HepG2 (cell line): ENCODE data around the gene SCMH1. TPM values are rescaled to one million over a fixed set of nuclear protein-coding genes. Genes with fewer than 3 reads are reported as not detected.

ENCODE experiments used
- ATAC-seq: fragments of 200-7000 bp; cut with Tn5 transposase; 3 replicates; pipeline ENCODE4 v1.9.1; 2020; ENCODE audit warnings: mild to moderate bottlenecking, moderate library complexity
- BruUV-seq: library from RNA; stranded (reverse); fragments of 400-500 nt; replicated peaks from 2 replicates; lab custom pipeline; 2021; lab: Mats Ljungman, UMichigan
- CTCF ChIA-PET: fragments of 300-600 bp; formaldehyde crosslinking; extraction: SDS; loops from one replicate; lab custom pipeline; 2021; ENCODE audit warnings: low total read pairs, inconsistent platforms, low intra/inter-chr PET ratio; lab: Yijun Ruan, JAX
- POLR2A ChIA-PET: fragments of 350-600 bp; sonication (Branson Sonifier 250); formaldehyde crosslinking; loops from one replicate; lab custom pipeline; 2020; ENCODE audit warnings: antibody characterized with exemption, inconsistent platforms; lab: Yijun Ruan, JAX
- DNase-seq: peaks from one replicate; pipeline ENCODE4 v3.0.0-alpha.2; 2015; ENCODE audit warnings: low spot score
- FAIRE-seq: peaks from 3 replicates; lab custom pipeline; 2011; peaks lifted over from hg19 to GRCh38; lab: Jason Lieb, UNC
- H2AFZ ChIP-seq: one replicate; pipeline ENCODE4 v1.6.1; 2011; ENCODE audit warnings: low read length, inconsistent platforms
- H3K27ac ChIP-seq: fragments of 300-600 bp; 3 replicates; pipeline ENCODE4 v1.8.0; 2011; ENCODE audit warnings: mixed run types, mild to moderate bottlenecking, mixed read lengths, low read length, inconsistent platforms; ENCODE audit not compliant: insufficient read depth; ENCODE audit errors: extremely low read length
- H3K27me3 ChIP-seq, 2 experiments: fragments of 200-600 bp in 1 of 2; 2 replicates in 1 of 2; 3 replicates in 1 of 2; pipeline versions ENCODE4 v1.6.0 to v1.8.0; 2011; ENCODE audit warnings: low read length in 2 of 2, mild to moderate bottlenecking in 2 of 2, moderate library complexity in 2 of 2, inconsistent platforms in 1 of 2; ENCODE audit not compliant: insufficient read depth in 2 of 2, control insufficient read depth in 1 of 2
- H3K36me3 ChIP-seq, 2 experiments: fragments of 200-600 bp in 1 of 2; replicated peaks in 1 of 2; 2 replicates in 1 of 2; 3 replicates in 1 of 2; pipeline versions ENCODE4 v1.5.1 to v1.8.0; 2011; ENCODE audit warnings: low read length in 2 of 2, inconsistent platforms in 1 of 2; ENCODE audit not compliant: insufficient read depth in 2 of 2, control insufficient read depth in 1 of 2
- H3K4me1 ChIP-seq: 2 replicates; pipeline ENCODE4 v1.5.1; 2012; ENCODE audit warnings: low read length, inconsistent platforms; ENCODE audit not compliant: insufficient read depth
- H3K4me2 ChIP-seq: 2 replicates; pipeline ENCODE4 v1.6.0; 2011; ENCODE audit warnings: low read depth, low read length, inconsistent platforms
- H3K4me3 ChIP-seq, 3 experiments: fragments of 200-600 bp in 1 of 3; sonication (generic), shearing (Covaris generic) in 1 of 3; replicated peaks in 1 of 3; 2 replicates each; pipeline ENCODE4 v1.5.1; 2011 to 2016; ENCODE audit warnings: low read length in 3 of 3, inconsistent platforms in 2 of 3, low read depth in 2 of 3, mild to moderate bottlenecking in 2 of 3, control low read depth in 1 of 3, mixed read lengths in 1 of 3; ENCODE audit not compliant: insufficient read depth in 1 of 3
- H3K79me2 ChIP-seq: one replicate; pipeline ENCODE4 v1.6.1; 2011; ENCODE audit warnings: low read length, inconsistent platforms; ENCODE audit not compliant: insufficient read depth
- H3K9ac ChIP-seq: 2 replicates; pipeline ENCODE4 v1.6.0; 2011; ENCODE audit warnings: mild to moderate bottlenecking, low read depth, low read length, inconsistent platforms; ENCODE audit not compliant: insufficient read depth
- H3K9me3 ChIP-seq: 2 replicates; pipeline ENCODE4 v1.5.1; 2012; ENCODE audit warnings: mild to moderate bottlenecking, low read length
- H4K20me1 ChIP-seq: 2 replicates; pipeline ENCODE4 v1.6.0; 2011; ENCODE audit warnings: inconsistent platforms, mild to moderate bottlenecking, low read length, moderate library complexity; ENCODE audit not compliant: insufficient read depth
- FOXP1 ChIP-seq, 2 experiments: fragments of 450-650 bp in 1 of 2; IDR thresholded peaks; 2 replicates each; pipeline ENCODE4 v1.6.1; 2017 to 2018; ENCODE audit warnings: antibody characterized with exemption in 1 of 2
- GLMP ChIP-seq: sonication (generic); formaldehyde crosslinking; IDR thresholded peaks from 2 replicates; pipeline ENCODE4 v1.9.0; 2021; ENCODE audit warnings: missing genetic modification reagents, mild to moderate bottlenecking, borderline replicate concordance
- HNRNPL ChIP-seq: fragments of 200-400 bp; formaldehyde crosslinking; IDR thresholded peaks from 2 replicates; pipeline ENCODE4 v1.6.1; 2017; ENCODE audit warnings: mild to moderate bottlenecking, low read depth, low read length
- MED8 ChIP-seq: sonication (generic); formaldehyde crosslinking; IDR thresholded peaks from 2 replicates; pipeline ENCODE4 v1.8.1; 2023; ENCODE audit warnings: mild to moderate bottlenecking, missing genetic modification reagents; ENCODE audit not compliant: insufficient replicate concordance
- PAWR ChIP-seq: sonication (generic); formaldehyde crosslinking; IDR thresholded peaks from 2 replicates; pipeline ENCODE4 v1.4.0; 2020; ENCODE audit warnings: missing genetic modification reagents, mild to moderate bottlenecking, borderline replicate concordance
- TEAD2 ChIP-seq: sonication (generic); formaldehyde crosslinking; IDR thresholded peaks from 2 replicates; pipeline ENCODE4 v1.9.0; 2021; ENCODE audit warnings: missing genetic modification reagents
- ZNF318 ChIP-seq: sonication (generic); formaldehyde crosslinking; IDR thresholded peaks from 2 replicates; pipeline ENCODE4 v1.4.0; 2020; ENCODE audit warnings: mild to moderate bottlenecking, missing genetic modification reagents
- ZNF34 ChIP-seq: sonication (generic); formaldehyde crosslinking; IDR thresholded peaks from 2 replicates; pipeline ENCODE4 v1.4.0; 2020; ENCODE audit warnings: mild to moderate bottlenecking, missing genetic modification reagents, borderline replicate concordance
- ZNF780A ChIP-seq: sonication (generic); formaldehyde crosslinking; IDR thresholded peaks from 2 replicates; pipeline ENCODE4 v1.8.0; 2022; ENCODE audit warnings: mild to moderate bottlenecking, missing genetic modification reagents, moderate library complexity
- ZNF816 ChIP-seq: sonication (generic); formaldehyde crosslinking; IDR thresholded peaks from 2 replicates; pipeline ENCODE4 v1.8.0; 2022; ENCODE audit warnings: missing genetic modification reagents, mild to moderate bottlenecking, borderline replicate concordance
- ZNF878 ChIP-seq: sonication (generic); formaldehyde crosslinking; IDR thresholded peaks from 2 replicates; pipeline ENCODE4 v1.8.1; 2023; ENCODE audit warnings: mild to moderate bottlenecking, missing genetic modification reagents, moderate library complexity
- WGBS: methylation state at CpG from one replicate; pipeline ENCODE4 v1.1.6; 2017; ENCODE audit warnings: low lambda C conversion rate; 5-methylcytosine and 5-hydroxymethylcytosine counted together
- in situ Hi-C: cut with HindIII; loops from 2 replicates; pipeline ENCODE4 v1.10.0; 2017; ENCODE audit warnings: low pct_unique_long_range_greater_than_20kb; ENCODE audit not compliant: extremely low pct_ligation_motif_present
- intact Hi-C: fragments of 100-400 bp; cut with micrococcal nuclease; formaldehyde crosslinking; loops from one replicate; pipeline ENCODE4 v1.10.0; 2022; ENCODE audit not compliant: unreplicated experiment
- polyA plus RNA-seq, 8 experiments: library from polyadenylated mRNA; depleted of rRNA in 3 of 8; stranded (reverse) in 7 of 8; unstranded in 1 of 8; fragments of >200 nt; fragmentation: Illumina TruSeq in 4 of 8; extraction: Trizol in 4 of 8; gene quantifications; 2 replicates each; pipeline versions ENCODE4 v1.2.1 to v1.2.3, GENCODE V29; 2011 to 2016; ENCODE audit warnings: low read depth in 4 of 8, missing spikeins in 1 of 8, mixed read lengths in 1 of 8; ENCODE audit not compliant: insufficient read depth in 1 of 8
- total RNA-seq, 5 experiments: library from RNA; depleted of rRNA; stranded (reverse); fragments of >200 nt; fragmentation: Illumina TruSeq; extraction: Trizol; gene quantifications; 2 replicates each; pipeline ENCODE4 v1.2.3, GENCODE V29; 2016; ENCODE audit warnings: low read depth in 1 of 5
- TF ChIP-seq, protein P1 (sequence below): sonication (generic); formaldehyde crosslinking; IDR thresholded peaks from 2 replicates; pipeline ENCODE4 v1.4.0; 2020; ENCODE audit warnings: mild to moderate bottlenecking, missing genetic modification reagents

Gene SCMH1
- total and polyA plus RNA-seq, 2 of the 13 experiments (the other 11 are each of a cell fraction or from before 2014, with no cell fraction given): 41.8 to 52.6 TPM

GRCh38 chr1:41003127-41003639 lies 238.9 kb downstream of the SCMH1 start (continued):
- TF ChIP-seq ZNF318: no peak
- TF ChIP-seq, all 625 proteins: peak for 0

- CTCF ChIA-PET: no interaction called here
- intact Hi-C loops (no loop called here), in situ Hi-C loops (no loop called here)
- H3K27ac ChIP-seq: no peak overlapping the region
- H4K20me1 ChIP-seq: no peaks in the 10 kb centered on the region
- no peak overlapping the region for H3K9ac ChIP-seq
- no peak overlapping the region for H3K4me3 ChIP-seq
- ATAC-seq (no peak), FAIRE-seq (no peak), DNase-seq (no peak)
- H3K36me3 ChIP-seq: peaks cover 37 to 88% of the 10 kb centered on the region in 2 experiments
- no peak overlapping the region for H3K4me2 ChIP-seq
- H3K79me2 ChIP-seq: no peaks in the 10 kb centered on the region
- no peaks in the 10 kb centered on the region for H3K27me3 ChIP-seq
- 97% methylated on average over 4 of the region's 4 CpGs for WGBS
- no TSS peak for BruUV-seq
- no peak overlapping the region for H2AFZ ChIP-seq
- POLR2A ChIA-PET: no interaction called here
- H3K4me1 ChIP-seq: peaks cover 7% of the 10 kb centered on the region; the same call in 1 of the 2 replicates
- no peaks in the 10 kb centered on the region for H3K9me3 ChIP-seq
- TF ChIP-seq ZNF878 (CRISPR knock-in tag) (no peak), PAWR (no peak), MED8 (no peak), TEAD2 (CRISPR knock-in tag) (no peak), ZNF34 (CRISPR knock-in tag) (no peak), ZNF780A (CRISPR knock-in tag) (no peak), HNRNPL (no peak), GLMP (CRISPR knock-in tag) (no peak), FOXP1 (IDR thresholded peaks at IDR 0.05) (no peak), FOXP1 (CRISPR knock-in tag; IDR thresholded peaks at IDR 0.05) (no peak), ZNF816 (CRISPR knock-in tag) (no peak)
- TF ChIP-seq, protein P1, sequence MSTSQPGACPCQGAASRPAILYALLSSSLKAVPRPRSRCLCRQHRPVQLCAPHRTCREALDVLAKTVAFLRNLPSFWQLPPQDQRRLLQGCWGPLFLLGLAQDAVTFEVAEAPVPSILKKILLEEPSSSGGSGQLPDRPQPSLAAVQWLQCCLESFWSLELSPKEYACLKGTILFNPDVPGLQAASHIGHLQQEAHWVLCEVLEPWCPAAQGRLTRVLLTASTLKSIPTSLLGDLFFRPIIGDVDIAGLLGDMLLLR: no peak
Observed at GRCh38 chr1:40998668-40999067, 243.4 kb downstream of the SCMH1 start.
